H1 (cell line): ENCODE measurements around the gene EOLA1.

ENCODE experiments used
- CEBPB ChIP-seq: IDR thresholded peaks from 2 replicates; pipeline ENCODE4 v1.6.1; 2012; ENCODE audit warnings: low read depth, low read length
- CTCF ChIP-seq, 3 experiments: IDR thresholded peaks; 1 replicate in 2 of 3; 2 replicates in 1 of 3; pipeline versions ENCODE4 v1.5.1 to v1.6.1; 2011; ENCODE audit warnings: low read length in 3 of 3, mild to moderate bottlenecking in 3 of 3, inconsistent platforms in 2 of 3, low read depth in 1 of 3, moderate library complexity in 1 of 3; ENCODE audit not compliant: insufficient read depth in 1 of 3; ENCODE audit errors: control extremely low read depth in 1 of 3
- EP300 ChIP-seq, 2 experiments: IDR thresholded peaks; 1 replicate in 1 of 2; 2 replicates in 1 of 2; pipeline ENCODE4 v1.6.1; 2011 to 2012; ENCODE audit warnings: low read depth in 2 of 2, low read length in 2 of 2, mild to moderate bottlenecking in 2 of 2, borderline replicate concordance in 1 of 2, inconsistent platforms in 1 of 2, moderate library complexity in 1 of 2
- EZH2 ChIP-seq: fragments of 200-600 bp; sonication (generic); IDR thresholded peaks from 2 replicates; pipeline ENCODE4 v1.7.1; 2012; ENCODE audit warnings: low read depth, mild to moderate bottlenecking, moderate library complexity, low read length, inconsistent platforms; ENCODE audit not compliant: severe bottlenecking
- POLR2A ChIP-seq, 2 experiments: IDR thresholded peaks; 1 replicate in 1 of 2; 2 replicates in 1 of 2; pipeline ENCODE4 v1.6.1; 2011; ENCODE audit warnings: low read depth in 2 of 2, low read length in 2 of 2, mild to moderate bottlenecking in 2 of 2; ENCODE audit errors: control extremely low read depth in 1 of 2
- RAD21 ChIP-seq, 2 experiments: IDR thresholded peaks in 1 of 2; conservative IDR thresholded peaks in 1 of 2; 2 replicates each; pipeline ENCODE4 v1.6.1; 2011; ENCODE audit warnings: low read depth in 2 of 2, low read length in 2 of 2, improper control_type of control experiment in 1 of 2, inconsistent platforms in 1 of 2, mild to moderate bottlenecking in 1 of 2, moderate library complexity in 1 of 2
- RFX5 ChIP-seq: IDR thresholded peaks from 2 replicates; pipeline ENCODE4 v1.6.1; 2011; ENCODE audit warnings: low read depth, low read length, improper control_type of control experiment, borderline replicate concordance
- RNF2 ChIP-seq: fragments of 200-900, 300-1000 bp; sonication (generic); IDR thresholded peaks from 2 replicates; pipeline ENCODE4 v1.7.1; 2016; ENCODE audit warnings: borderline replicate concordance, low read depth, mild to moderate bottlenecking, antibody characterized with exemption, low read length; ENCODE audit not compliant: poor library complexity, severe bottlenecking; ENCODE audit errors: missing control alignments
- SP4 ChIP-seq: IDR thresholded peaks from 2 replicates; pipeline ENCODE4 v1.6.1; 2012; ENCODE audit warnings: low read length, inconsistent platforms
- TEAD4 ChIP-seq: IDR thresholded peaks from 2 replicates; pipeline ENCODE4 v1.6.1; 2012; ENCODE audit warnings: low read depth, low read length, inconsistent platforms, mixed read lengths

GRCh38 chrX:149494844-149495565 lies 45.8 kb upstream of the EOLA1 start:
- TF ChIP-seq RFX5 = no peak
- no peak for TF ChIP-seq CTCF (IDR thresholded peaks at IDR 0.05; ENCODE audit: control extremely low read depth in 1 of 3, insufficient read depth in 1 of 3, low read depth in 1 of 3, low read length in 3 of 3)
- TF ChIP-seq RAD21 (IDR thresholded peaks at IDR 0.05 in 1 of 2, conservative IDR thresholded peaks at IDR 0.05 in 1 of 2; ENCODE audit: low read depth in 2 of 2, low read length in 2 of 2) = no peak
- no peak for TF ChIP-seq TEAD4
- TF ChIP-seq RNF2 = no peak
- TF ChIP-seq SP4 = no peak
- TF ChIP-seq CEBPB = no peak
- no peak for TF ChIP-seq EZH2
- no peak for TF ChIP-seq POLR2A (IDR thresholded peaks at IDR 0.05; ENCODE audit: control extremely low read depth in 1 of 2, low read depth in 2 of 2, low read length in 2 of 2)
- no peak for TF ChIP-seq EP300 (IDR thresholded peaks at IDR 0.05; ENCODE audit: borderline replicate concordance in 1 of 2, low read depth in 2 of 2, low read length in 2 of 2)
